CD1c-positive myeloid dendritic cell (primary cell): ENCODE measurements around the gene MAN1A2.

ENCODE experiments used
- DNase-seq: peaks from one replicate; pipeline ENCODE4 v3.0.0-alpha.2; 2016; ENCODE audit errors: extremely low spot score

Gene MAN1A2

DNA sequence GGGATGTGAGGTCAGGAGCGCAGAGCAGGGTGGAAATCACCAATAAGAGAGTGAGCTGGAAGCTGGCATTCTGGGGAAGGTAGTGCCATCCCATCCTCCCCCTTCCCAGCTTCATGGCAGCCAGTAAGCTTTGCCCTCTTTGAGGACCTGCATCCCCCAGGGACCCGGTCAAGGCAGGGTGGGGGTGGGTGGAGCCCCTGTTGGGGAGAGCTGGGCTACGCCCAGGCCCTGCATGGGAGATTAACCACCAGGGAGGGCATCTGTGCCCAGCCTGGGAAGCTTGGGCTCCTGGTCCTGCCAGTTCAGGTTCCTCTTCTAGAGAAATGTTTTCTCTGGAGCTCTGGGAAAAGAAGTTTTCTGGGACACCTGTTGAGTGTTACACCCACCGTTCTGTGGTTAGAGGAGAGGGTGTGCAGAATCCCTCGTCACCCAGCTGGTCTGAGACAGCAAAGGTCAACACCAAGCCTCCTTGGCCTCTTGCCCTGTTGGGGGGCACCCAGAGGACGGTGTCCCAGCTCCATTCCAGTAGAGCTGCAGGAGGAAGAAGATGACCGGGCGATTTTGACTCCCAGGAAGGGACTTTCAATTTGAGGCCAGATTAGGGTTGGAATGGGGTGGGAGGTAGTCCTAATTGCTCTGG is 208.5 kb downstream of the MAN1A2 start:
- DNase-seq, result no peak

DNA sequence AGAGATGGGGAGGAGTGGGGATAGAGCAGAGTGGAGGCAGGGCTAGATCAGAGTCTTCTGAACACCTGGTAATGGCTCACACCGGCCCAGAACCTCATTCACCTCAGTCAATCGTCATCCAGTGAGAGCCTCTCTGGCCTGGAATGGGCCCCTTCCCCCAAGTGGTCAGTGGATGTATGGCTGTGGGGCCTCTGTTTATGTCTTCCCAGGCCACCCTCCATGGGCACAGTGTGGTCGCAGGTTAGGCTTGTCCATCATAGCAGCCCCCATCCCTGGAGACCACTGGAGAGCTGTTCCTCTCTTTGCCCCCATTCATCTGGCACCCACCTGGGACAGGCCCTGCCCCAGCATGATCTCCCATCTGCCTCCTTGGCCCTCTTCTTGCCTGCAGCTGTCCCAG is 209.0 kb downstream of the MAN1A2 start:
- DNase-seq, result no peak

DNA sequence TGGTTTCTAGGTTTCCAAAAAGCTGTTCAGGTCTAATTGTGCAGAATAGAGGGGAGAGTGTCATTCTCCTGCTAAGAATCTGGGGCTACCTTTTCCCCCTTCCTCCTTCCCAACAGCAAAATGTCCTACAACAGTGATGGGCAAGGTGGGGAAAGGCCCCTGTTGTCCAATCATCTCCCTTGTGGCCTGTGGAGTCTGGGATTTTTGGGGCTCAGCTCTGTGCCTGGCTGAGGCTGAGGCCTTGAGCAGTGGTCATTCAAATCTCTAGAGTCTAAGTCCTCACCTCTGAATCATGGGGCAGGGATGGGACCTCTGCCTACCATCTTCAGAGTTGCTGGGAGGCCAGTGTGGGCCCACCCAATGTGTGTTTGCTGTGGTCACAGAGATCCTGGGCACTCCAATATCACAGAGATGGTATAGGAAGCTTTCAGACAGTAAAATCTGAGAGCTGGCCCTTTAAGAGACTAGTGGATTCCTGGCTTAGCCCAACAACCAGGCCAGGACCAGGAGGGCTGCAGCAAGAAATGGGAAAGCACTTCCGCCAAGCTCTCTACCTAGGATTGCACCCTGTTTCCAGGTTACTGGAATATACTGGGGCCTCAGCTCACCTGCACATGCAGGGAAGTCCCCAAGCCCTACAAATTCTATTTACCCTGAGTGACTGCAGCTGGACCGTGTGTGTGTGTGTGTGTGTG is 210.1 kb downstream of the MAN1A2 start:
- DNase-seq, result no peak

DNA sequence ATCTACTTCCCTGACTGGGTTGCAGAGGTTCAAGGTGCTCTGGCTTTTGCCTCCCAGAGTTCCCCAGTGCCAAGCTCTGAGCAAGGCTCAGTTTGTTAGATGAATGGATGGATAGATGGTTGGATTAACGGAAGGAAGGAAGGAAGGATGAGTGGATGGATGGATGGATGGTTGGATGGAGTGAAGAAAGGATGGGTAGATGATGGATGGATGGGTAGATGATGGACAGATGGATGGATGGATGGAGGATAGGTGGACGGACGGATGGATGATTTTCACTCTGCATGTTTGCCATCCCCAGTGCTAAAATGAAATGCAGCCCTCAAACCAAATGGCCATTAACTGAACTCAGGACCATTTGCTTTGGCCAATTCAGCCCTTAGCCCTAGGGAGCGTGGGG is 211.2 kb downstream of the MAN1A2 start:
- no peak for DNase-seq
